Measurements from ENCODE around the gene FETUB.

Gene FETUB

GRCh38 chr3:186637686-186638085, 2.5 kb upstream of the FETUB start:
- DNase-seq (ENCODE audit: low read depth) = no peak
- H3K4me3 ChIP-seq (ENCODE audit: low read depth, low read length) = no peak overlapping the region
- TF ChIP-seq CTCF (IDR thresholded peaks at IDR 0.05; ENCODE audit: control insufficient read depth, extremely low read depth, insufficient read depth) = no peak

GRCh38 chr3:186638259-186638658, 1.9 kb upstream of the FETUB start:
- no peak for TF ChIP-seq CTCF (IDR thresholded peaks at IDR 0.05; ENCODE audit: control insufficient read depth, extremely low read depth, insufficient read depth)
- H3K4me3 ChIP-seq (ENCODE audit: low read depth, low read length) = no peak overlapping the region
- DNase-seq (ENCODE audit: low read depth) = no peak

GRCh38 chr3:186640473-186640818, 247 bp downstream of the FETUB start:
- DNase-seq (ENCODE audit: low read depth) = no peak
- no peak overlapping the region for H3K4me3 ChIP-seq (ENCODE audit: low read depth, low read length)
- no peak for TF ChIP-seq CTCF (IDR thresholded peaks at IDR 0.05; ENCODE audit: control insufficient read depth, extremely low read depth, insufficient read depth)

GRCh38 chr3:186640929-186641328, 730 bp downstream of the FETUB start:
- DNase-seq (ENCODE audit: low read depth) = no peak
- no peak for TF ChIP-seq CTCF (IDR thresholded peaks at IDR 0.05; ENCODE audit: control insufficient read depth, extremely low read depth, insufficient read depth)
- H3K4me3 ChIP-seq (ENCODE audit: low read depth, low read length) = no peak overlapping the region

- no peak for DNase-seq (ENCODE audit: low read depth)
- H3K4me3 ChIP-seq (ENCODE audit: low read depth, low read length) = no peak overlapping the region
Measured at GRCh38 chr3:186642014-186642413, 1.8 kb downstream of the FETUB start.

GRCh38 chr3:186643493-186643892, 3.3 kb downstream of the FETUB start:
- no peak for DNase-seq (ENCODE audit: low read depth)

More at GRCh38 chr3:186642014-186642413, 1.8 kb downstream of the FETUB start:
- TF ChIP-seq CTCF (IDR thresholded peaks at IDR 0.05; ENCODE audit: control insufficient read depth, extremely low read depth, insufficient read depth) = no peak

More at GRCh38 chr3:186643493-186643892, 3.3 kb downstream of the FETUB start:
- no peak overlapping the region for H3K4me3 ChIP-seq (ENCODE audit: low read depth, low read length)
- TF ChIP-seq CTCF (IDR thresholded peaks at IDR 0.05; ENCODE audit: control insufficient read depth, extremely low read depth, insufficient read depth) = no peak
